Measurements from ENCODE around the gene KIF21B.
"Not testable (repeated sequence)": the region's sequence is repeated elsewhere in the genome, so short reads cannot be mapped to it uniquely, and the experiment has no call there.

KIF21B gene

GRCh38 chr1:200934676-200935245 lies 88.8 kb downstream of the KIF21B start:
- no peak for DNase-seq

GRCh38 chr1:200931776-200932175 lies 91.7 kb downstream of the KIF21B start:
- DNase-seq: no peak

- DNase-seq: not testable (repeated sequence)
These were observed 93.2 kb downstream of the KIF21B start for GRCh38 chr1:200930285-200930684.

GRCh38 chr1:200929530-200930278 lies 93.8 kb downstream of the KIF21B start:
- DNase-seq: no peak

- no peak for DNase-seq
These were observed 97.7 kb downstream of the KIF21B start for GRCh38 chr1:200925831-200926230.

- DNase-seq: no peak
These were observed 99.9 kb downstream of the KIF21B start for GRCh38 chr1:200923601-200924000.

GRCh38 chr1:200922406-200922805 lies 101.1 kb downstream of the KIF21B start:
- no peak for DNase-seq

- DNase-seq: no peak
These were observed 101.9 kb downstream of the KIF21B start for GRCh38 chr1:200921571-200922110.

All from SW 1271 (cell line).